MM.1S (cell line): ENCODE measurements around the gene PDLIM5.

Experiments
- DNase-seq: peaks from one replicate; pipeline ENCODE4 v3.0.0-alpha.2; 2015
- H2AFZ ChIP-seq: fragments of 300-600 bp; sonication (generic); 2 replicates; pipeline ENCODE4 v1.6.0; 2016; ENCODE audit warnings: antibody characterized with exemption, low read length
- H3F3A ChIP-seq: fragments of 300-600 bp; sonication (generic); 2 replicates; pipeline ENCODE4 v1.6.1; 2016; ENCODE audit warnings: mild to moderate bottlenecking, antibody characterized with exemption, low read length, moderate library complexity, mixed read lengths; ENCODE audit not compliant: insufficient read depth
- H3K27ac ChIP-seq: fragments of 300-600 bp; sonication (generic); 2 replicates; pipeline ENCODE4 v1.5.1; 2016; ENCODE audit warnings: mild to moderate bottlenecking, low read length
- H3K27me3 ChIP-seq: fragments of 300-600 bp; sonication (generic); replicated peaks from 2 replicates; pipeline ENCODE4 v1.6.0; 2016; ENCODE audit warnings: low read length; ENCODE audit not compliant: insufficient read depth
- H3K36me3 ChIP-seq: fragments of 300-600 bp; sonication (generic); replicated peaks from 2 replicates; pipeline ENCODE4 v1.6.1; 2016; ENCODE audit warnings: mild to moderate bottlenecking, low read length, mixed read lengths; ENCODE audit not compliant: insufficient read depth
- H3K4me1 ChIP-seq: fragments of 300-600 bp; sonication (generic); 2 replicates; pipeline ENCODE4 v1.6.1; 2016; ENCODE audit warnings: low read length, mixed read lengths
- H3K4me2 ChIP-seq: fragments of 300-600 bp; sonication (generic); 2 replicates; pipeline ENCODE4 v1.6.0; 2016; ENCODE audit warnings: low read depth, low read length
- H3K4me3 ChIP-seq: fragments of 300-600 bp; sonication (generic); 2 replicates; pipeline ENCODE4 v1.5.1; 2016; ENCODE audit warnings: low read length, mixed read lengths
- H3K79me2 ChIP-seq: fragments of 300-600 bp; sonication (generic); 2 replicates; pipeline ENCODE4 v1.6.1; 2016; ENCODE audit warnings: mixed run types, low read length, mixed read lengths
- H3K9ac ChIP-seq: fragments of 300-600 bp; sonication (generic); 2 replicates; pipeline ENCODE4 v1.6.1; 2016; ENCODE audit warnings: low read length, mixed read lengths
- H3K9me2 ChIP-seq: fragments of 300-600 bp; sonication (generic); replicated peaks from 2 replicates; pipeline ENCODE4 v1.6.1; 2016; ENCODE audit warnings: mild to moderate bottlenecking, low read length, mixed read lengths; ENCODE audit not compliant: insufficient read depth
- H3K9me3 ChIP-seq: fragments of 300-600 bp; sonication (generic); replicated peaks from 2 replicates; pipeline ENCODE4 v1.6.1; 2016; ENCODE audit warnings: mild to moderate bottlenecking, low read length, mixed read lengths; ENCODE audit not compliant: insufficient read depth
- H4K20me1 ChIP-seq: fragments of 300-600 bp; sonication (generic); 2 replicates; pipeline ENCODE4 v1.6.1; 2016; ENCODE audit warnings: mild to moderate bottlenecking, low read length, moderate library complexity, mixed read lengths; ENCODE audit not compliant: insufficient read depth
- EZH2 ChIP-seq: fragments of 300-600 bp; sonication (generic); optimal IDR thresholded peaks from 2 replicates; pipeline ENCODE3; 2017; ENCODE audit warnings: low read depth, mild to moderate bottlenecking, antibody characterized with exemption, low read length, mixed read lengths
- EZH2phosphoT487 ChIP-seq: fragments of 300-600 bp; sonication (generic); IDR thresholded peaks from 2 replicates; pipeline ENCODE4 v1.6.1; 2018; ENCODE audit warnings: antibody characterized with exemption, low read length
- TF ChIP-seq, protein P1 (sequence below): fragments of 300-600 bp; sonication (generic); IDR thresholded peaks from 2 replicates; pipeline ENCODE4 v1.5.1; 2016; ENCODE audit warnings: antibody characterized with exemption, low read length, mixed read lengths

Gene PDLIM5

DNA sequence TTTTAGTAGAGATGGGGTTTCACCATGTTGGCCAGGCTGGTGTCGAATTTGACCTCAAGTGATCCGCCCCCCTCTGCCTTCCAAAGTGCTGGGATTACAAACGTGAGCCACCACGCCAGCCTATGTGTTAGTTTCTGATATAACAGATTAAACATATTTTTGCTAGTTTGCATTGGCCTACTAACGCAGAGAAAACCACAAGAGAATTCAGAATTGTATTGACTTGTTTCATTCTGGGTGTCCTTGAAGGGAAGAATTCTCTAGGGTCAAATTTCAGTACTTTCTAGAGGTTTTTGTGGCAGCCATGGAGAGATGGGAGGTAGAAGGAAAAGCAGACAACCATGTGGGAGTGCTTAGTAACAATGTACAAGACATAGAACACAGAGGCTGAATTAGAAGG, 259.9 kb downstream of the PDLIM5 start:
- Histone ChIP-seq H3K36me3 (no peaks in the 10 kb centered on the region), H4K20me1 (no peaks in the 10 kb centered on the region), H3K9ac (no peak overlapping the region), H3K79me2 (no peaks in the 10 kb centered on the region), H3K27ac (no peak overlapping the region), H3K4me2 (no peak overlapping the region), H3K9me2 (no peaks in the 10 kb centered on the region), H3K4me3 (no peak overlapping the region), H3K27me3 (no peaks in the 10 kb centered on the region), H2AFZ (no peak overlapping the region), H3F3A (no peaks in the 10 kb centered on the region), H3K9me3 (no peaks in the 10 kb centered on the region), H3K4me1 (no peaks in the 10 kb centered on the region)
- no peak for DNase-seq
- TF ChIP-seq EZH2phosphoT487 = no peak

DNA sequence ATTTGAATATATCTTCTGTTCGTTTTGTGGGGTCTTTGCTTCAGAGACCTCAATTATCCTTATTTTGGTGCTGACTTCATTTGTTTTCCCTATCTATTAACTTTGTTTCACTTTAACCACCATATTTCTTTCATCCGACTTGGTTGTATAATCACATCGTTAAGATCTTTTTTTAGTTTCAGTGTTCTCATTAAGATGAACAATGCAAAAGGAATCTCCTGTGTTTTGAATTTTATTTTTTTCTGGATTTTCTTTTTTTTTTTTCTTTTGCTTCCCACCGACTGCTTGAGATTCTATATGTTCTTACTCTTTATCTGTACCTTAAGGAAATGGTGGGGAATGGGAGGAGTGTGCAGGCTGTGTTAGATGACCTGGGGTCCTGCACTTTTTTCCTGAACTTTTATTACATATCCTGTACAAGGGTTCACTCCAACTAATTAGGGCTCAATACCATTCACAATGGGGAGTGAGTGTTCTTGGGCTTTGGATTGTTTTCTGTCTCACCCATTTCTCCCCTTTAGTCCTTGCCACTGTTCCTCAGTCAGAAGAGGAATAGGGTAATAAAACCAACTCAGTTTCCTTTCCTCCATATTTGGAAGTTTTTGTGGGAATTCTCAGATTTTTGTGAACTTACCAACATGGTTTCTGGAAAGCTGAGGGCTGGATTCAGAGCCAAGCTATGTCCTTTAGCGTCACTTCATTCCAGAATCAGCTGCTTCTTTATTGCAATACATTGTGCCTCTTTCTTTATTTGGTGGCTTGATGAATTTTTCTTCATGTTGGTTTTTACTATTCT, 262.8 kb downstream of the PDLIM5 start:
- no peaks in the 10 kb centered on the region for H3K9me2 ChIP-seq
- no peak for TF ChIP-seq EZH2phosphoT487
- TF ChIP-seq EZH2 = no peak
- TF ChIP-seq, protein P1, sequence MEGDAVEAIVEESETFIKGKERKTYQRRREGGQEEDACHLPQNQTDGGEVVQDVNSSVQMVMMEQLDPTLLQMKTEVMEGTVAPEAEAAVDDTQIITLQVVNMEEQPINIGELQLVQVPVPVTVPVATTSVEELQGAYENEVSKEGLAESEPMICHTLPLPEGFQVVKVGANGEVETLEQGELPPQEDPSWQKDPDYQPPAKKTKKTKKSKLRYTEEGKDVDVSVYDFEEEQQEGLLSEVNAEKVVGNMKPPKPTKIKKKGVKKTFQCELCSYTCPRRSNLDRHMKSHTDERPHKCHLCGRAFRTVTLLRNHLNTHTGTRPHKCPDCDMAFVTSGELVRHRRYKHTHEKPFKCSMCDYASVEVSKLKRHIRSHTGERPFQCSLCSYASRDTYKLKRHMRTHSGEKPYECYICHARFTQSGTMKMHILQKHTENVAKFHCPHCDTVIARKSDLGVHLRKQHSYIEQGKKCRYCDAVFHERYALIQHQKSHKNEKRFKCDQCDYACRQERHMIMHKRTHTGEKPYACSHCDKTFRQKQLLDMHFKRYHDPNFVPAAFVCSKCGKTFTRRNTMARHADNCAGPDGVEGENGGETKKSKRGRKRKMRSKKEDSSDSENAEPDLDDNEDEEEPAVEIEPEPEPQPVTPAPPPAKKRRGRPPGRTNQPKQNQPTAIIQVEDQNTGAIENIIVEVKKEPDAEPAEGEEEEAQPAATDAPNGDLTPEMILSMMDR = no peak
- H3K9ac ChIP-seq = no peak overlapping the region
- DNase-seq = no peak
- no peaks in the 10 kb centered on the region for H3K4me1 ChIP-seq
- no peak overlapping the region for H3K4me3 ChIP-seq
- no peaks in the 10 kb centered on the region for H3K79me2 ChIP-seq
- no peaks in the 10 kb centered on the region for H3K9me3 ChIP-seq
- H3K27ac ChIP-seq = no peak overlapping the region
- no peak overlapping the region for H2AFZ ChIP-seq
- H4K20me1 ChIP-seq = no peaks in the 10 kb centered on the region
- H3K36me3 ChIP-seq = no peaks in the 10 kb centered on the region
- no peak overlapping the region for H3K4me2 ChIP-seq
- no peaks in the 10 kb centered on the region for H3F3A ChIP-seq
- H3K27me3 ChIP-seq = no peaks in the 10 kb centered on the region

DNA sequence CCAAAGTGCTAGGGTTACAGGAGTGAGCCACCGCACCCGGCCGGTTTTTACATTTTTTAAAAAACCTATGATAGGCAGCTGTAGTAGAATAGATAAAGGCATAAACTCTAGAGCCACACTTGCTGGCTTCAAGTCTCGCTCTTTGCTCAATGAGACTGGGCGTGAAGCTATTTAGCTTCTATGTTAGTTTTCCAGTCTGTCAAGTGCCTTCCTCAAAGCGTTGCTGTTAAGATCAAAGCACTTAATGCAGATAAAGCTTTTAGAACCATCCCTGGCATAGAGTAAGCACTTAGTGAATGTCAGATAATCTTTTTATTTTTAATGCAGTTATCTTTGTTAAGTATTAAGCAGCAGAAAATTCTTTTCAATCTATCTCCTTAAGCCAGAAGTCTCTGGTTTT, 264.0 kb downstream of the PDLIM5 start:
- Histone ChIP-seq H3K4me3 (no peak overlapping the region), H3K9me2 (no peaks in the 10 kb centered on the region), H3K79me2 (no peaks in the 10 kb centered on the region), H3K36me3 (no peaks in the 10 kb centered on the region), H3K9ac (no peak overlapping the region), H2AFZ (no peak overlapping the region), H3K9me3 (no peaks in the 10 kb centered on the region), H3K27ac (no peak overlapping the region), H4K20me1 (no peaks in the 10 kb centered on the region), H3K4me1 (no peaks in the 10 kb centered on the region), H3F3A (no peaks in the 10 kb centered on the region), H3K4me2 (no peak overlapping the region), H3K27me3 (no peaks in the 10 kb centered on the region)
- no peak for DNase-seq
- TF ChIP-seq, protein P1 = no peak
- no peak for TF ChIP-seq EZH2
- TF ChIP-seq EZH2phosphoT487 = no peak
